ENCODE measurements around the gene NPAS3.

DNA sequence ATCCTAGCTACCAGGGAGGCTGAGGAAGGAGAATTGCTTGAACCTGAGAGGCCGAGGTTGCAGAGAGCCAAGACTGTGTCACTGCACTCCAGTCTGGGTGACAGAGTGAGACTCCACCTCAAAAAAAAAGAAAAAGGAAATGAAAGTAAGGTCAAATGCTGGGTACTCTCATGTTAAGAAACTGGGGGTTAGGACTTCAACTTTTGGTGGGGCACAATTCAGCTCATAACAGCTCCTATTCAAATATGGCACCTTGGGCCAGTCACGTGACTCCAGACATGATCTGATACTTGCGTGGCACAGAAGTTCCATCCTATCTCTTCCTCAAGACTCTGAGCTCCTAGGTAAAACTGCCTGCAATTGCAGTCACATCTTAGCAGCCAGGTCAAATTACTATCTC is 869.5 kb downstream of the NPAS3 start:
- TF ChIP-seq, protein P1, sequence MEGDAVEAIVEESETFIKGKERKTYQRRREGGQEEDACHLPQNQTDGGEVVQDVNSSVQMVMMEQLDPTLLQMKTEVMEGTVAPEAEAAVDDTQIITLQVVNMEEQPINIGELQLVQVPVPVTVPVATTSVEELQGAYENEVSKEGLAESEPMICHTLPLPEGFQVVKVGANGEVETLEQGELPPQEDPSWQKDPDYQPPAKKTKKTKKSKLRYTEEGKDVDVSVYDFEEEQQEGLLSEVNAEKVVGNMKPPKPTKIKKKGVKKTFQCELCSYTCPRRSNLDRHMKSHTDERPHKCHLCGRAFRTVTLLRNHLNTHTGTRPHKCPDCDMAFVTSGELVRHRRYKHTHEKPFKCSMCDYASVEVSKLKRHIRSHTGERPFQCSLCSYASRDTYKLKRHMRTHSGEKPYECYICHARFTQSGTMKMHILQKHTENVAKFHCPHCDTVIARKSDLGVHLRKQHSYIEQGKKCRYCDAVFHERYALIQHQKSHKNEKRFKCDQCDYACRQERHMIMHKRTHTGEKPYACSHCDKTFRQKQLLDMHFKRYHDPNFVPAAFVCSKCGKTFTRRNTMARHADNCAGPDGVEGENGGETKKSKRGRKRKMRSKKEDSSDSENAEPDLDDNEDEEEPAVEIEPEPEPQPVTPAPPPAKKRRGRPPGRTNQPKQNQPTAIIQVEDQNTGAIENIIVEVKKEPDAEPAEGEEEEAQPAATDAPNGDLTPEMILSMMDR (conservative IDR thresholded peaks at IDR 0.05 in 1 of 2, IDR thresholded peaks at IDR 0.05 in 1 of 2; ENCODE audit: low read depth in 1 of 2, low read length in 2 of 2) = no peak
- TF ChIP-seq EZH2 (IDR thresholded peaks at IDR 0.05; ENCODE audit: low read length, missing control alignments) = no peak
